ENCODE data around the gene PPP4R4. TPM values are rescaled to one million over a fixed set of nuclear protein-coding genes. Genes with fewer than 3 reads are reported as not detected.
A peak's percentile ranks its signal among the peaks of the same experiment; 100 is the strongest.

Gene PPP4R4
- total and polyA plus RNA-seq, 2 of the 4 experiments (the other 2 are of a cell fraction): 0.17 to 0.36 TPM

GRCh38 chr14:94172545-94172944 lies 1.6 kb upstream of the PPP4R4 start:
- Histone ChIP-seq H4K5ac (ENCODE audit: low read depth, low read length) (no peak overlapping the region), H2AK5ac (ENCODE audit: low read depth, low read length) (0 out of 2 replicates have a peak overlapping the region, but pooled peaks have one; percentile 24), H3K56ac (ENCODE audit: extremely low read depth, insufficient read depth, low read length) (no peak overlapping the region), H3K36me3 (ENCODE audit: control insufficient read depth, insufficient read depth, low read length) (no peaks in the 10 kb centered on the region), H3K9me3 (ENCODE audit: control insufficient read depth, insufficient read depth, low read length) (no peaks in the 10 kb centered on the region), H3K4me1 (ENCODE audit: control insufficient read depth, insufficient read depth, low read length) (peaks cover 2% of the 10 kb centered on the region; the same call in 1 of the 2 replicates), H3K4me3 (ENCODE audit: insufficient read depth, low read depth, low read length) (no peak overlapping the region), H2BK20ac (ENCODE audit: low read depth, low read length) (no peak overlapping the region), H4K20me1 (ENCODE audit: insufficient read depth, low read length) (no peaks in the 10 kb centered on the region), H3K9me1 (ENCODE audit: insufficient read depth, low read length) (no peaks in the 10 kb centered on the region), H2BK5ac (ENCODE audit: low read depth, low read length, poor library complexity, severe bottlenecking) (no peak overlapping the region), H3K23ac (ENCODE audit: low read depth, low read length) (no peak overlapping the region; the same call in 1 of the 2 replicates), H4K8ac (ENCODE audit: low read depth in 2 of 2, low read length in 2 of 2) (no peak overlapping the region), H3K4ac (ENCODE audit: low read depth, low read length) (no peak overlapping the region), H2AFZ (replicated peaks; ENCODE audit: low read length, poor library complexity) (peak overlapping the region; percentile 37), H3K14ac (replicated peaks; ENCODE audit: low read depth, low read length) (no peak overlapping the region), H2AK9ac (replicated peaks; ENCODE audit: low read depth, low read length, poor library complexity) (no peak overlapping the region), H3K27ac (ENCODE audit: insufficient read depth, low read length) (no peak overlapping the region), H3K27me3 (ENCODE audit: control insufficient read depth, insufficient read depth, low read length) (peaks cover 24% of the 10 kb centered on the region), H3K4me2 (ENCODE audit: low read depth, low read length) (no peak overlapping the region), H2BK15ac (ENCODE audit: low read depth, low read length) (no peak overlapping the region), H3K79me1 (ENCODE audit: low read depth in 1 of 2, low read length in 2 of 2) (no peaks in the 10 kb centered on the region), H3K18ac (ENCODE audit: low read depth, low read length) (no peak overlapping the region), H2BK120ac (ENCODE audit: low read depth, low read length) (no peak overlapping the region), H3K9ac (ENCODE audit: low read depth, low read length) (no peak overlapping the region), H4K91ac (ENCODE audit: insufficient read depth, low read depth, low read length) (no peak overlapping the region)
- DNase-seq: no peak
- intact Hi-C loops (cut with micrococcal nuclease) (no loop called here), dilution Hi-C loops (cut with HindIII; ENCODE audit: low sequenced_read_pairs, unreplicated experiment) (no loop called here), in situ Hi-C loops (cut with MboI; ENCODE audit: low sequenced_read_pairs) (no loop called here)
- CTCF ChIA-PET: interaction anchor here (1.4 kb wide), 1 partner anchor 136 kb away, joined by 3 read pairs; no protein-coding TSS in a partner anchor
- BruUV-seq (replicated peaks): no TSS peak
- POLR2A ChIA-PET (ENCODE audit: unreplicated experiment): interaction anchor here (0.5 kb wide), 1 partner anchor 18 kb away, joined by 9 read pairs; no protein-coding TSS in a partner anchor
- WGBS, 2 experiments (ENCODE audit: extremely low coverage in 2 of 2, insufficient read length in 1 of 2): no CpG with 5 or more reads among the region's 5 CpGs
- TF ChIP-seq CEBPB (IDR thresholded peaks at IDR 0.05; ENCODE audit: low read depth, low read length): no peak
- no peak for TF ChIP-seq MAFK (IDR thresholded peaks at IDR 0.05; ENCODE audit: low read depth, low read length)
- no peak for TF ChIP-seq MXI1 (IDR thresholded peaks at IDR 0.05; ENCODE audit: borderline replicate concordance, low read depth, low read length)
- TF ChIP-seq SMC3 (IDR thresholded peaks at IDR 0.05; ENCODE audit: low read depth, low read length): no peak
- no peak for TF ChIP-seq RAD21 (IDR thresholded peaks at IDR 0.05; ENCODE audit: low read length)
- no peak for TF ChIP-seq CHD1 (IDR thresholded peaks at IDR 0.05; ENCODE audit: low read depth, low read length)
- TF ChIP-seq MAZ (IDR thresholded peaks at IDR 0.05; ENCODE audit: borderline replicate concordance, low read depth, low read length): no peak
- no peak for TF ChIP-seq POLR2A (IDR thresholded peaks at IDR 0.05; ENCODE audit: low read depth, low read length)
- TF ChIP-seq FOS (IDR thresholded peaks at IDR 0.05; ENCODE audit: low read depth, low read length): no peak
- TF ChIP-seq BHLHE40 (IDR thresholded peaks at IDR 0.05; ENCODE audit: low read depth, low read length): no peak
- TF ChIP-seq USF2 (IDR thresholded peaks at IDR 0.05; ENCODE audit: low read depth, low read length): no peak
- TF ChIP-seq ELK1 (IDR thresholded peaks at IDR 0.05; ENCODE audit: borderline replicate concordance, low read depth, low read length): no peak
- no peak for TF ChIP-seq RCOR1 (IDR thresholded peaks at IDR 0.05; ENCODE audit: insufficient replicate concordance, low read length)
- no peak for TF ChIP-seq RFX5 (IDR thresholded peaks at IDR 0.05; ENCODE audit: low read depth, low read length)
- TF ChIP-seq NFE2L2 (IDR thresholded peaks at IDR 0.05; ENCODE audit: low read depth, low read length): no peak
- TF ChIP-seq CTCF (conservative IDR thresholded peaks at IDR 0.05; ENCODE audit: low read depth, low read length): no peak
- ATAC-seq (ENCODE audit: low read depth): no peak

All from IMR-90 (cell line).